HEK293T (cell line): ENCODE measurements around the gene AGAP9.
"Not testable (repeated sequence)": the region's sequence is repeated elsewhere in the genome, so short reads cannot be mapped to it uniquely, and the experiment has no call there.

Experiments
- ARNT ChIP-seq: fragments of 450-650 bp; IDR thresholded peaks from 2 replicates; pipeline ENCODE4 v1.6.1; 2017; ENCODE audit warnings: mild to moderate bottlenecking
- BHLHE40 ChIP-seq: fragments of 450-650 bp; IDR thresholded peaks from 2 replicates; pipeline ENCODE4 v1.6.1; 2016; ENCODE audit warnings: mild to moderate bottlenecking, moderate library complexity, borderline replicate concordance
- FOXA1 ChIP-seq: fragments of 450-650 bp; IDR thresholded peaks from 2 replicates; pipeline ENCODE4 v1.6.1; 2016; ENCODE audit warnings: mild to moderate bottlenecking
- FOXM1 ChIP-seq: fragments of 450-650 bp; IDR thresholded peaks from 2 replicates; pipeline ENCODE4 v1.6.1; 2017; ENCODE audit warnings: mild to moderate bottlenecking, borderline replicate concordance
- SP1 ChIP-seq: fragments of 450-650 bp; IDR thresholded peaks from 2 replicates; pipeline ENCODE4 v1.6.1; 2017

- not testable (repeated sequence) for TF ChIP-seq BHLHE40, ARNT, FOXA1, FOXM1, SP1
These were observed 41.7 kb downstream of the AGAP9 start for GRCh38 chr10:47481768-47482181.
